ENCODE results near the gene DLGAP4. TPM values are rescaled to one million over a fixed set of nuclear protein-coding genes. Genes with fewer than 3 reads are reported as not detected.

The DLGAP4 gene
- total and polyA plus RNA-seq, 2 of the 8 experiments (the other 6 are each of a cell fraction or from before 2014, with no cell fraction given) = 41.2 to 57.2 TPM

DNA sequence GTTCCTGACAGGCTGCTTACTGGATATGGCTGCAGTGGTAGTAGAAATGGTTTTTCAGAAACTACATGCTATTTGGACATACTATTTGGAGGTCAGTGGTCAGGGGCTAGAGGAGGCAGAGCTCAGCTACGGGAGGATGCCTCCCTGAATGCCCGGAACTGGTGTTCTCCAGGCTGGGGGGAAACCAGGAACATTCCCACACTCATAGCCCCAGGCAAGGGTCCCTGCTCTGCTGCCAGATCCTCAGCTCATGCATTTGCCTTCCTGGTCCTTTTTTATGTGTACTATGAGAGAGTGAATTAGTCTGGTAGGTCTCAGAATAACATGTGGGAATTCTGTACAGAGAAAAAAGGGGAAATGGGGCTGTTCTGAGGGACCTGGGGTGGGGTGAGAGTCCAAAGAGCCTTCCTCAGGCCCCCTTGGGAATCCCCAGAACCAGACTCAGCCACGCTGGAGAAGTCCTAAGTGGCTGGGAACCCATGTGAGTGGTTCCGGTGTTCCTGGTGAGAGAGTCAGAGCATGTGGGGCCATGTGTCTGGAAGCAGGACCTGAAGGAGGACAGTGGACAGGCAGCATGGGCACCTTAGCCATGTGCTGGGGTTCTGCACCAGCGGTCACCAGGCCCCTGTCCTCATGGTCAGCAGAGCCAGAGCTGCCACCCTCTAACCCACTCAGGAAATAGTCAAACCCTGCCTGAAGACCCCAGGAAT is 177.2 kb downstream of the DLGAP4 start:
- Histone ChIP-seq H3K18ac (ENCODE audit: extremely low read depth, low read length) (no peak overlapping the region), H3K79me2 (ENCODE audit: control insufficient read depth in 1 of 2, insufficient read depth in 2 of 2, low read length in 2 of 2) (peaks cover 0 to 38% of the 10 kb centered on the region in 2 experiments; a peak in 1 of 4 replicates), H3K14ac (ENCODE audit: insufficient read length) (no peak overlapping the region), H4K8ac (ENCODE audit: extremely low read depth, insufficient read depth, low read length) (no peak overlapping the region), H3K27me3 (replicated peaks in 1 of 4; ENCODE audit: control insufficient read depth in 3 of 4, extremely low read depth in 1 of 4, insufficient read depth in 3 of 4, low read length in 3 of 4) (no peaks in the 10 kb centered on the region), H2BK120ac (replicated peaks; ENCODE audit: low read depth, low read length) (no peak overlapping the region), H3K36me3 (ENCODE audit: control insufficient read depth in 2 of 4, insufficient read depth in 4 of 4, low read length in 3 of 4) (no peaks in the 10 kb centered on the region; a peak in 1 of 8 replicates), H3K4me3 (ENCODE audit: extremely low read depth in 1 of 4, insufficient read depth in 2 of 4, low read depth in 3 of 4, low read length in 4 of 4) (no peak overlapping the region), H3K9me3 (ENCODE audit: insufficient read depth in 2 of 2, low read depth in 1 of 2, low read length in 1 of 2) (no peaks in the 10 kb centered on the region), H4K20me1 (replicated peaks in 1 of 2; ENCODE audit: control insufficient read depth in 1 of 2, insufficient read depth in 2 of 2, low read length in 2 of 2) (peaks cover 11 to 26% of the 10 kb centered on the region in 2 experiments), H3K56ac (replicated peaks; ENCODE audit: insufficient read length, low read depth, low read length) (no peak overlapping the region), H4K5ac (ENCODE audit: insufficient read length, low read depth, low read length) (no peak overlapping the region), H4K91ac (replicated peaks; ENCODE audit: insufficient read length, low read length) (no peak overlapping the region), H3K9ac (replicated peaks in 1 of 4; ENCODE audit: extremely low read depth in 1 of 4, low read depth in 3 of 4, low read length in 3 of 4) (no peak overlapping the region), H2BK12ac (ENCODE audit: low read depth, low read length) (no peak overlapping the region), H2BK5ac (ENCODE audit: low read depth, low read length) (no peak overlapping the region), H2BK15ac (ENCODE audit: low read length) (no peak overlapping the region), H3K23me2 (ENCODE audit: low read depth, low read length) (no peaks in the 10 kb centered on the region), H3K79me1 (ENCODE audit: low read depth, low read length) (peaks cover 13% of the 10 kb centered on the region), H2AK5ac (ENCODE audit: low read depth, low read length) (no peak overlapping the region), H3K4me2 (ENCODE audit: insufficient read depth in 1 of 2, low read depth in 2 of 2, low read length in 2 of 2) (no peak overlapping the region), H2AFZ (ENCODE audit: low read length) (no peak overlapping the region), H2BK20ac (ENCODE audit: low read length) (no peak overlapping the region), H3K4ac (replicated peaks; ENCODE audit: insufficient read length, low read depth, low read length) (no peak overlapping the region), H3K23ac (ENCODE audit: insufficient read length) (no peak overlapping the region), H3K27ac (ENCODE audit: low read depth, low read length) (no peak overlapping the region), H3K4me1 (replicated peaks in 1 of 4; ENCODE audit: control insufficient read depth in 3 of 4, insufficient read depth in 4 of 4, low read length in 3 of 4) (no peaks in the 10 kb centered on the region)
- FAIRE-seq (no peak), DNase-seq (ENCODE audit: low read depth in 1 of 2, low spot score in 2 of 2) (no peak)
- TF ChIP-seq SAP30 (IDR thresholded peaks at IDR 0.05; ENCODE audit: insufficient read depth, insufficient replicate concordance, low read length) (no peak), ASH2L (IDR thresholded peaks at IDR 0.05; ENCODE audit: low read length) (no peak), TAF1 (IDR thresholded peaks at IDR 0.05; ENCODE audit: low read depth, low read length) (no peak), POLR2A (IDR thresholded peaks at IDR 0.05; ENCODE audit: control extremely low read depth in 1 of 2, low read depth in 2 of 2, low read length in 2 of 2) (no peak), CHD2 (IDR thresholded peaks at IDR 0.05; ENCODE audit: low read length) (no peak), SIRT6 (IDR thresholded peaks at IDR 0.05; ENCODE audit: low read length) (no peak), EGR1 (IDR thresholded peaks at IDR 0.05; ENCODE audit: borderline replicate concordance, low read depth, low read length) (no peak), SRF (IDR thresholded peaks at IDR 0.05; ENCODE audit: low read depth, low read length) (no peak)
- TF ChIP-seq, protein P1, sequence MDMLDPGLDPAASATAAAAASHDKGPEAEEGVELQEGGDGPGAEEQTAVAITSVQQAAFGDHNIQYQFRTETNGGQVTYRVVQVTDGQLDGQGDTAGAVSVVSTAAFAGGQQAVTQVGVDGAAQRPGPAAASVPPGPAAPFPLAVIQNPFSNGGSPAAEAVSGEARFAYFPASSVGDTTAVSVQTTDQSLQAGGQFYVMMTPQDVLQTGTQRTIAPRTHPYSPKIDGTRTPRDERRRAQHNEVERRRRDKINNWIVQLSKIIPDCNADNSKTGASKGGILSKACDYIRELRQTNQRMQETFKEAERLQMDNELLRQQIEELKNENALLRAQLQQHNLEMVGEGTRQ (IDR thresholded peaks at IDR 0.05; ENCODE audit: low read length) = no peak
- WGBS, 2 experiments (ENCODE audit: extremely low coverage in 1 of 2, insufficient coverage in 1 of 2, insufficient read length in 1 of 2, insufficient replicate concordance in 2 of 2, low coverage in 1 of 2, low lambda C conversion rate in 2 of 2, missing lambda C conversion rate in 1 of 2) = 95% methylated on average over 5 of the region's 5 CpGs; no CpG with 5 or more reads in 1 of the 2 experiments
- ChIA-PET CTCF (ENCODE audit: partially characterized antibody) (interaction anchor here (0.9 to 4.5 kb wide), 10 partner anchors 8 to 284 kb away, joined by 3 to 28 read pairs (median 4); partner anchors contain the start of gene MYL9), POLR2A (ENCODE audit: partially characterized antibody) (interaction anchor here (0.9 to 1.7 kb wide), 7 partner anchors 10 to 159 kb away, joined by 3 to 9 read pairs (median 3); partner anchors contain the start of gene MYL9)

All from H1 (cell line).